C4-2B (cell line): ENCODE results near the gene CSDE1.

Experiments
- ZFX ChIP-seq: fragments of 450-650 bp; IDR thresholded peaks from 2 replicates; pipeline ENCODE4 v1.6.1; 2017
- TF ChIP-seq, protein P1 (sequence below): fragments of 450-650 bp; conservative IDR thresholded peaks from 2 replicates; pipeline ENCODE4 v1.5.1; 2017; ENCODE audit warnings: mild to moderate bottlenecking

DNA sequence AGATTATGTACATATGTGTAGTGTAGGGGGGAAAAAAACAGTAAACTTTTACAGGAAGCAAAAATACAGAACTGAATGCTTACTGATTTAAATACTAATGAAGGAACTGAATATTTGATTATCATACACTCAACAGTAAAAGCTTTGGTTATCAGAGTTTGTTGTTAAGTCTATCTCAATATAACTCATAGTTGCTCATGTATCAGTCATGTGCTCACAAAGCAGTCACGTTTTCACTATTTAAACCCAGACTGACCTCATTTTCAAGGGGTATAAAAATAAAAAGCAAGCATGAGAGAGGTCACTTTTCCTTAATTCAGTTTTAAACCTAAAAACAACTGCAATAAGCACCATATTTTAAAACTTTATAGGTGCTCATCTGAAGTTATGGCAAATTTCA, 34.3 kb downstream of the CSDE1 start:
- TF ChIP-seq, protein P1, sequence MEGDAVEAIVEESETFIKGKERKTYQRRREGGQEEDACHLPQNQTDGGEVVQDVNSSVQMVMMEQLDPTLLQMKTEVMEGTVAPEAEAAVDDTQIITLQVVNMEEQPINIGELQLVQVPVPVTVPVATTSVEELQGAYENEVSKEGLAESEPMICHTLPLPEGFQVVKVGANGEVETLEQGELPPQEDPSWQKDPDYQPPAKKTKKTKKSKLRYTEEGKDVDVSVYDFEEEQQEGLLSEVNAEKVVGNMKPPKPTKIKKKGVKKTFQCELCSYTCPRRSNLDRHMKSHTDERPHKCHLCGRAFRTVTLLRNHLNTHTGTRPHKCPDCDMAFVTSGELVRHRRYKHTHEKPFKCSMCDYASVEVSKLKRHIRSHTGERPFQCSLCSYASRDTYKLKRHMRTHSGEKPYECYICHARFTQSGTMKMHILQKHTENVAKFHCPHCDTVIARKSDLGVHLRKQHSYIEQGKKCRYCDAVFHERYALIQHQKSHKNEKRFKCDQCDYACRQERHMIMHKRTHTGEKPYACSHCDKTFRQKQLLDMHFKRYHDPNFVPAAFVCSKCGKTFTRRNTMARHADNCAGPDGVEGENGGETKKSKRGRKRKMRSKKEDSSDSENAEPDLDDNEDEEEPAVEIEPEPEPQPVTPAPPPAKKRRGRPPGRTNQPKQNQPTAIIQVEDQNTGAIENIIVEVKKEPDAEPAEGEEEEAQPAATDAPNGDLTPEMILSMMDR, result no peak
- TF ChIP-seq ZFX, result no peak
